Measurements from ENCODE around the gene N4BP2. TPM values are rescaled to one million over a fixed set of nuclear protein-coding genes. Genes with fewer than 3 reads are reported as not detected.

The N4BP2 gene
- total RNA-seq, 1 experiment from 2014 or later = 7.8 TPM

GRCh38 chr4:40053161-40053560, 3.5 kb upstream of the N4BP2 start:
- no peak overlapping the region for H3K4me3 ChIP-seq
- intact Hi-C loops (cut with micrococcal nuclease; ENCODE audit: unreplicated experiment) = loop anchor here (10.0 kb wide), 1 partner anchor 522 kb away; no protein-coding TSS in a partner anchor
- no peak overlapping the region for H2AFZ ChIP-seq
- H3K9me2 ChIP-seq (ENCODE audit: insufficient read depth) = no peaks in the 10 kb centered on the region
- H3K27ac ChIP-seq = no peak overlapping the region
- H3F3A ChIP-seq (ENCODE audit: insufficient read depth, low read depth) = peaks cover 7% of the 10 kb centered on the region
- DNase-seq = peak in 1 of 2 experiments; percentile 43
- no TSS peak for BruUV-seq (replicated peaks)
- ChIA-PET POLR2A (ENCODE audit: unreplicated experiment) (no interaction called here), CTCF (no interaction called here)
- no peaks in the 10 kb centered on the region for H3K9me3 ChIP-seq (ENCODE audit: insufficient read depth, low read depth)
- H3K36me3 ChIP-seq (ENCODE audit: low read depth) = no peaks in the 10 kb centered on the region
- H4K20me1 ChIP-seq (ENCODE audit: insufficient read depth) = no peaks in the 10 kb centered on the region
- H3K4me1 ChIP-seq (replicated peaks; ENCODE audit: insufficient read depth) = peaks cover 16% of the 10 kb centered on the region
- no peak for TF ChIP-seq EZH2 (IDR thresholded peaks at IDR 0.05; ENCODE audit: low read depth)
- TF ChIP-seq, protein P1, sequence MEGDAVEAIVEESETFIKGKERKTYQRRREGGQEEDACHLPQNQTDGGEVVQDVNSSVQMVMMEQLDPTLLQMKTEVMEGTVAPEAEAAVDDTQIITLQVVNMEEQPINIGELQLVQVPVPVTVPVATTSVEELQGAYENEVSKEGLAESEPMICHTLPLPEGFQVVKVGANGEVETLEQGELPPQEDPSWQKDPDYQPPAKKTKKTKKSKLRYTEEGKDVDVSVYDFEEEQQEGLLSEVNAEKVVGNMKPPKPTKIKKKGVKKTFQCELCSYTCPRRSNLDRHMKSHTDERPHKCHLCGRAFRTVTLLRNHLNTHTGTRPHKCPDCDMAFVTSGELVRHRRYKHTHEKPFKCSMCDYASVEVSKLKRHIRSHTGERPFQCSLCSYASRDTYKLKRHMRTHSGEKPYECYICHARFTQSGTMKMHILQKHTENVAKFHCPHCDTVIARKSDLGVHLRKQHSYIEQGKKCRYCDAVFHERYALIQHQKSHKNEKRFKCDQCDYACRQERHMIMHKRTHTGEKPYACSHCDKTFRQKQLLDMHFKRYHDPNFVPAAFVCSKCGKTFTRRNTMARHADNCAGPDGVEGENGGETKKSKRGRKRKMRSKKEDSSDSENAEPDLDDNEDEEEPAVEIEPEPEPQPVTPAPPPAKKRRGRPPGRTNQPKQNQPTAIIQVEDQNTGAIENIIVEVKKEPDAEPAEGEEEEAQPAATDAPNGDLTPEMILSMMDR (conservative IDR thresholded peaks at IDR 0.05) = no peak
- H3K4me2 ChIP-seq = no peak overlapping the region
- no peaks in the 10 kb centered on the region for H3K27me3 ChIP-seq (ENCODE audit: insufficient read depth, low read depth)
- H3K79me2 ChIP-seq (ENCODE audit: low read depth) = peaks cover 2% of the 10 kb centered on the region

- no peak for DNase-seq
- intact Hi-C loops (cut with micrococcal nuclease; ENCODE audit: unreplicated experiment) = loop anchor here (5.0 to 10.0 kb wide), 4 partner anchors 519 to 662 kb away; no protein-coding TSS in a partner anchor
Measured at GRCh38 chr4:40055511-40055862, 1.2 kb upstream of the N4BP2 start.

DNA sequence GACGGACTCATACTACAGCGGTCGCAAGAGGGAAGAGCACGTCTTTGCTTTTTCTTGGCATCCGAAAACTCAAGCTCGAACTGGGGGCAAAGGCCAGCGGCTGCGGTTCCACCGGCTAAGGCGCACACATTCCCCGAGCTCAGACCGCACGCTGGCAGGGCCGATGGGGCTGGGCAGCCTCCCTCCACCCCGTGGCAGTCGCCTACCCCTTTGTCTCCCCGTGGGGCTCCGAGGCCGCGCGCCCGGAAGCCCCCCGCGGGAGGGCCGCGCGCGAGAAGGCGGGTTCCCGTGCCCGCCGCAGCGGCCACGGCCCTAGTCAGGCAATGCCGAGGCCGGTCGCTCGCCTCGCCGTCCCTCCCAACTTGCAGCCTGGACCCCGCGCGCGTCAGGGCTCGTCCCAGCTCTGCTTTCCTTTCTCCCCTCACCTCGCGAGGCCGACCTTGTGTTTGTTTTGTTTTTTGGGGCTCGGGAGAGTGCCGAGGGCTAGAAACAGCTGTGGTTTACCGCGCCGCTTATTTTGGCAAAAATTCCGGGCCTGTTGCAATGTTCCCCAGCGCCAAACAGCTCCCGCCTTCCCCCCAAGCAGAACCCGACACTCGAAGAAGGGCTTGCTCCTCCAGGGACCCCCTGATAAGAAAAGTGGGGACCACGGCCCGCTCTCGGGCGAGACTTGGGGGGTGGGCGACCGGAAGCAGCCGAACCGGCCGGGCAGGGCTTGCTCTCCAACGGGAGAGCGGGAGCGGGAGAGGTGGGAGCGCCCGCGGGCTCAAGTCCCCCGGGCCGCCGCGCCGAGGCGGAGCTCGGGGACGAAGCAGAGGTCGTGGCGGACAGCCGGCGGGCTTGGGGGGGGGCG, 561 bp upstream of the N4BP2 start:
- Histone ChIP-seq H3F3A (ENCODE audit: insufficient read depth, low read depth) (peaks cover 7% of the 10 kb centered on the region), H3K27ac (peak overlapping the region; percentile 88), H3K9me2 (ENCODE audit: insufficient read depth) (no peaks in the 10 kb centered on the region), H3K4me3 (peak overlapping the region; percentile 93), H3K9me3 (ENCODE audit: insufficient read depth, low read depth) (no peaks in the 10 kb centered on the region), H3K36me3 (ENCODE audit: low read depth) (no peaks in the 10 kb centered on the region), H3K79me2 (ENCODE audit: low read depth) (peaks cover 24% of the 10 kb centered on the region), H4K20me1 (ENCODE audit: insufficient read depth) (no peaks in the 10 kb centered on the region), H2AFZ (peak overlapping the region; percentile 91), H3K4me1 (replicated peaks; ENCODE audit: insufficient read depth) (peaks cover 26% of the 10 kb centered on the region), H3K4me2 (peak overlapping the region; percentile 95), H3K27me3 (ENCODE audit: insufficient read depth, low read depth) (no peaks in the 10 kb centered on the region)
- ChIA-PET CTCF (interaction anchor here (0.5 to 1.3 kb wide), 12 partner anchors 72 to 1797 kb away, joined by 3 to 13 read pairs (median 4); no protein-coding TSS in a partner anchor), POLR2A (ENCODE audit: unreplicated experiment) (interaction anchor here (0.5 to 0.7 kb wide), 6 partner anchors 94 to 1483 kb away, joined by 3 to 11 read pairs (median 4); no protein-coding TSS in a partner anchor)
- peak; percentile 65 to 73 for DNase-seq
- no TSS peak for BruUV-seq (replicated peaks)
- intact Hi-C loops (cut with micrococcal nuclease; ENCODE audit: unreplicated experiment) = loop anchor here (5.0 to 10.0 kb wide), 4 partner anchors 519 to 661 kb away; no protein-coding TSS in a partner anchor
- TF ChIP-seq, protein P1 (conservative IDR thresholded peaks at IDR 0.05) = no peak
- TF ChIP-seq EZH2 (IDR thresholded peaks at IDR 0.05; ENCODE audit: low read depth) = no peak

More at GRCh38 chr4:40055511-40055862, 1.2 kb upstream of the N4BP2 start:
- Histone ChIP-seq H3K27ac (peak overlapping the region; percentile 88), H3F3A (ENCODE audit: insufficient read depth, low read depth) (peaks cover 7% of the 10 kb centered on the region), H2AFZ (peak overlapping the region; percentile 91), H3K36me3 (ENCODE audit: low read depth) (no peaks in the 10 kb centered on the region), H3K4me3 (peak overlapping the region; percentile 93), H3K4me2 (peak overlapping the region; percentile 95), H3K9me3 (ENCODE audit: insufficient read depth, low read depth) (no peaks in the 10 kb centered on the region), H3K79me2 (ENCODE audit: low read depth) (peaks cover 24% of the 10 kb centered on the region), H3K9me2 (ENCODE audit: insufficient read depth) (no peaks in the 10 kb centered on the region), H3K4me1 (replicated peaks; ENCODE audit: insufficient read depth) (peaks cover 26% of the 10 kb centered on the region), H4K20me1 (ENCODE audit: insufficient read depth) (no peaks in the 10 kb centered on the region), H3K27me3 (ENCODE audit: insufficient read depth, low read depth) (no peaks in the 10 kb centered on the region)
- POLR2A ChIA-PET (ENCODE audit: unreplicated experiment) = interaction anchor here (0.5 to 0.7 kb wide), 2 partner anchors 111 to 872 kb away, joined by 3 to 11 read pairs; no protein-coding TSS in a partner anchor
- TF ChIP-seq, protein P1 (conservative IDR thresholded peaks at IDR 0.05) = no peak
- TF ChIP-seq EZH2 (IDR thresholded peaks at IDR 0.05; ENCODE audit: low read depth) = no peak
- TSS peak; percentile 57 for BruUV-seq (replicated peaks)
- CTCF ChIA-PET = interaction anchor here (0.6 to 1.3 kb wide), 4 partner anchors 77 to 500 kb away, joined by 3 to 9 read pairs (median 4); no protein-coding TSS in a partner anchor
